Neural cell (in vitro differentiated cells): ENCODE results near the gene NUDT9.

ENCODE experiments used
- CTCF ChIP-seq: fragments of 450-650 bp; IDR thresholded peaks from 2 replicates; pipeline ENCODE4 v1.5.1; 2014; ENCODE audit warnings: antibody characterized with exemption, mild to moderate bottlenecking, moderate library complexity; ENCODE audit not compliant: poor library complexity, severe bottlenecking
- EP300 ChIP-seq: fragments of 450-650 bp; conservative IDR thresholded peaks from 2 replicates; pipeline ENCODE4 v1.6.1; 2014; ENCODE audit warnings: antibody characterized with exemption, mild to moderate bottlenecking, moderate library complexity; ENCODE audit not compliant: poor library complexity, severe bottlenecking
- EZH2 ChIP-seq: fragments of 200-600, 300-800 bp; shearing (Covaris generic), sonication (generic); IDR thresholded peaks from 2 replicates; pipeline ENCODE4 v1.6.1; 2014; ENCODE audit warnings: antibody characterized with exemption, low read length, borderline replicate concordance, mild to moderate bottlenecking; ENCODE audit not compliant: insufficient read depth, poor library complexity, severe bottlenecking
- POLR2AphosphoS5 ChIP-seq: IDR thresholded peaks from 2 replicates; pipeline ENCODE4 v1.6.1; 2012
- RAD21 ChIP-seq: fragments of 450-650 bp; conservative IDR thresholded peaks from 2 replicates; pipeline ENCODE4 v1.6.1; 2014; ENCODE audit warnings: antibody characterized with exemption, mild to moderate bottlenecking, moderate library complexity
- SMC3 ChIP-seq: fragments of 450-650 bp; conservative IDR thresholded peaks from 2 replicates; pipeline ENCODE4 v1.6.1; 2014; ENCODE audit warnings: antibody characterized with exemption, mild to moderate bottlenecking, moderate library complexity; ENCODE audit not compliant: poor library complexity
- TAF1 ChIP-seq: IDR thresholded peaks from 2 replicates; pipeline ENCODE4 v1.6.1; 2012; ENCODE audit warnings: low read depth
- TF ChIP-seq, protein P1 (sequence below): IDR thresholded peaks from 2 replicates; pipeline ENCODE4 v1.6.1; 2012; ENCODE audit warnings: borderline replicate concordance

DNA sequence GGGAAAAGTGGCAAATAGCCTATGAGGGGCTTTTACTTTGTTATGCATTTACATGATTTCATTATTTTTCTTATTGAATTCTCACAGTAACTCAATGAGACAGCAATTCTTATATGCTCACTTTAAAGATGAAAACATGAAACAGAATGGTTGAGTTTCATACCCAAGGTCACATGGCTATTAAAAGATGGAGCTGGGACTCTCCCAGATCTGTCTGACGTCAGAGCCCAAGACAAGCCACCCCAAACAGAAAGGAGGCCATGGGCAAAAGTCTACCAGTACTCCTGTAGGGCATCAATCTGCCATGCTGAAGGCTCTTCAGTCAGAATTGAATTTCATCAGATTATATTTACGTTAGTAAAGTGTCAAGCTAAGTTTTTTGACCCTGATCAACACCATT is 44.6 kb upstream of the NUDT9 start:
- TF ChIP-seq CTCF (no peak), POLR2AphosphoS5 (no peak), EZH2 (no peak), EP300 (no peak), TAF1 (no peak), RAD21 (no peak), SMC3 (no peak)
- TF ChIP-seq, protein P1, sequence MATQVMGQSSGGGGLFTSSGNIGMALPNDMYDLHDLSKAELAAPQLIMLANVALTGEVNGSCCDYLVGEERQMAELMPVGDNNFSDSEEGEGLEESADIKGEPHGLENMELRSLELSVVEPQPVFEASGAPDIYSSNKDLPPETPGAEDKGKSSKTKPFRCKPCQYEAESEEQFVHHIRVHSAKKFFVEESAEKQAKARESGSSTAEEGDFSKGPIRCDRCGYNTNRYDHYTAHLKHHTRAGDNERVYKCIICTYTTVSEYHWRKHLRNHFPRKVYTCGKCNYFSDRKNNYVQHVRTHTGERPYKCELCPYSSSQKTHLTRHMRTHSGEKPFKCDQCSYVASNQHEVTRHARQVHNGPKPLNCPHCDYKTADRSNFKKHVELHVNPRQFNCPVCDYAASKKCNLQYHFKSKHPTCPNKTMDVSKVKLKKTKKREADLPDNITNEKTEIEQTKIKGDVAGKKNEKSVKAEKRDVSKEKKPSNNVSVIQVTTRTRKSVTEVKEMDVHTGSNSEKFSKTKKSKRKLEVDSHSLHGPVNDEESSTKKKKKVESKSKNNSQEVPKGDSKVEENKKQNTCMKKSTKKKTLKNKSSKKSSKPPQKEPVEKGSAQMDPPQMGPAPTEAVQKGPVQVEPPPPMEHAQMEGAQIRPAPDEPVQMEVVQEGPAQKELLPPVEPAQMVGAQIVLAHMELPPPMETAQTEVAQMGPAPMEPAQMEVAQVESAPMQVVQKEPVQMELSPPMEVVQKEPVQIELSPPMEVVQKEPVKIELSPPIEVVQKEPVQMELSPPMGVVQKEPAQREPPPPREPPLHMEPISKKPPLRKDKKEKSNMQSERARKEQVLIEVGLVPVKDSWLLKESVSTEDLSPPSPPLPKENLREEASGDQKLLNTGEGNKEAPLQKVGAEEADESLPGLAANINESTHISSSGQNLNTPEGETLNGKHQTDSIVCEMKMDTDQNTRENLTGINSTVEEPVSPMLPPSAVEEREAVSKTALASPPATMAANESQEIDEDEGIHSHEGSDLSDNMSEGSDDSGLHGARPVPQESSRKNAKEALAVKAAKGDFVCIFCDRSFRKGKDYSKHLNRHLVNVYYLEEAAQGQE, result no peak
